GM23248 (cell line): ENCODE results near the gene PLIN5. TPM values are rescaled to one million over a fixed set of nuclear protein-coding genes. Genes with fewer than 3 reads are reported as not detected.

Experiments used
- DNase-seq: peaks from one replicate; pipeline ENCODE4 v3.0.0-alpha.2; 2015
- H2AFZ ChIP-seq: fragments of 200-600 bp; sonication (generic); 2 replicates; pipeline ENCODE4 v1.6.1; 2016; ENCODE audit warnings: antibody characterized with exemption
- H3F3A ChIP-seq: fragments of 200-600 bp; sonication (generic); 2 replicates; pipeline ENCODE4 v1.6.1; 2016; ENCODE audit warnings: mild to moderate bottlenecking, antibody characterized with exemption, mixed run types; ENCODE audit not compliant: insufficient read depth
- H3K27ac ChIP-seq: fragments of 200-600 bp; sonication (generic); 2 replicates; pipeline ENCODE4 v1.5.1; 2016; ENCODE audit warnings: mild to moderate bottlenecking
- H3K27me3 ChIP-seq: fragments of 200-600 bp; sonication (generic); replicated peaks from 2 replicates; pipeline ENCODE4 v1.6.1; 2016; ENCODE audit warnings: mild to moderate bottlenecking; ENCODE audit not compliant: insufficient read depth
- H3K36me3 ChIP-seq: fragments of 200-600 bp; sonication (generic); 2 replicates; pipeline ENCODE4 v1.6.1; 2016; ENCODE audit warnings: low read depth, mild to moderate bottlenecking
- H3K4me1 ChIP-seq: fragments of 200-600 bp; sonication (generic); 2 replicates; pipeline ENCODE4 v1.6.1; 2016; ENCODE audit warnings: mild to moderate bottlenecking; ENCODE audit not compliant: insufficient read depth
- H3K4me2 ChIP-seq: fragments of 200-600 bp; sonication (generic); one replicate; pipeline ENCODE4 v1.6.1; 2016; ENCODE audit warnings: mild to moderate bottlenecking; ENCODE audit not compliant: unreplicated experiment
- H3K4me3 ChIP-seq: fragments of 200-600 bp; sonication (generic); 2 replicates; pipeline ENCODE4 v1.5.1; 2016; ENCODE audit warnings: mild to moderate bottlenecking
- H3K79me2 ChIP-seq: fragments of 200-600 bp; sonication (generic); 2 replicates; pipeline ENCODE4 v1.6.1; 2016; ENCODE audit warnings: mild to moderate bottlenecking; ENCODE audit not compliant: insufficient read depth
- H3K9ac ChIP-seq: fragments of 200-600 bp; sonication (generic); 2 replicates; pipeline ENCODE4 v1.6.1; 2016; ENCODE audit warnings: mild to moderate bottlenecking
- H3K9me2 ChIP-seq: fragments of 200-600 bp; sonication (generic); 2 replicates; pipeline ENCODE4 v1.6.1; 2016; ENCODE audit warnings: mixed run types, mild to moderate bottlenecking, moderate library complexity; ENCODE audit not compliant: insufficient read depth
- H3K9me3 ChIP-seq: fragments of 200-600 bp; sonication (generic); one replicate; pipeline ENCODE4 v1.6.1; 2017; ENCODE audit warnings: low read depth
- H4K20me1 ChIP-seq: fragments of 200-600 bp; sonication (generic); 2 replicates; pipeline ENCODE4 v1.6.0; 2016; ENCODE audit not compliant: insufficient read depth
- EZH2 ChIP-seq: fragments of 200-600 bp; sonication (generic); IDR thresholded peaks from 2 replicates; pipeline ENCODE4 v1.6.1; 2018; ENCODE audit warnings: antibody characterized with exemption, mild to moderate bottlenecking; ENCODE audit not compliant: insufficient read depth, poor library complexity, severe bottlenecking
- EZH2phosphoT487 ChIP-seq: fragments of 200-600 bp; sonication (generic); IDR thresholded peaks from 2 replicates; pipeline ENCODE4 v1.6.1; 2018; ENCODE audit warnings: antibody characterized with exemption, moderate library complexity, mild to moderate bottlenecking, low read depth; ENCODE audit not compliant: insufficient read depth
- WGBS, 2 experiments: methylation state at CpG; one replicate each; pipeline ENCODE4 v1.1.6; 2015 to 2017; ENCODE audit warnings: low lambda C conversion rate in 2 of 2, low coverage in 1 of 2; ENCODE audit errors: missing lambda C conversion rate in 2 of 2; 5-methylcytosine and 5-hydroxymethylcytosine counted together
- in situ Hi-C: fragments of 300-500 bp; cut with MboI; formaldehyde crosslinking; loops from 2 replicates; pipeline ENCODE4 v1.15.0; 2020
- polyA plus RNA-seq: library from polyadenylated mRNA; unstranded; fragments of >200 nt; fragmentation: Nextera tagmentation; extraction: Ambion mirVana; gene quantifications from 2 replicates; pipeline ENCODE4 v1.2.1, GENCODE V29; 2016
- total RNA-seq: library from RNA; depleted of rRNA; stranded (reverse); fragments of >200 nt; shearing (Covaris generic); gene quantifications from 2 replicates; pipeline ENCODE4 v1.2.3, GENCODE V29; 2014

The PLIN5 gene
- total and polyA plus RNA-seq, 2 experiments from 2014 or later: not detected

DNA sequence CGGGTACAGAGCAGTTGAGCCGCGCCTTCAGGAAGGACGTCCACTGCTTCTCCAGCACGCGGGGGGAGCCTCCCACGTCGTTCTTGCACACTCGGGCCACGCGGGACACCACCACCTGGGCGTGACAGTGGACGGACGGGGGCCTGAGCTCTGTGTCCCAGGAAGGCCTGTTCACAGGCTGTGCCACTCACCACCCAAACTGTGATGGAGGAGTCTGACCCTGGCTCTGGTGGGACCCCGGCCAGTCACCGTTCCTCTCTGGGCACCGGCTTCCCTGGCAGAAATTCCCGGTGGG is 17.4 kb upstream of the PLIN5 start:
- Histone ChIP-seq H3K9me2 (no peaks in the 10 kb centered on the region), H3K4me1 (no peaks in the 10 kb centered on the region), H3K27ac (no peak overlapping the region), H3K36me3 (no peaks in the 10 kb centered on the region), H3K27me3 (no peaks in the 10 kb centered on the region; the same call in 1 of the 2 replicates), H3K9ac (no peak overlapping the region), H3K4me3 (no peak overlapping the region), H2AFZ (no peak overlapping the region), H3F3A (no peaks in the 10 kb centered on the region), H3K9me3 (no peaks in the 10 kb centered on the region), H3K4me2 (no peak overlapping the region), H4K20me1 (no peaks in the 10 kb centered on the region), H3K79me2 (no peaks in the 10 kb centered on the region)
- no peak for DNase-seq
- in situ Hi-C loops: no loop called here
- no peak for TF ChIP-seq EZH2phosphoT487
- TF ChIP-seq EZH2: no peak
- 85 to 94% methylated on average over 18 of the region's 18 CpGs for WGBS, 2 experiments

DNA sequence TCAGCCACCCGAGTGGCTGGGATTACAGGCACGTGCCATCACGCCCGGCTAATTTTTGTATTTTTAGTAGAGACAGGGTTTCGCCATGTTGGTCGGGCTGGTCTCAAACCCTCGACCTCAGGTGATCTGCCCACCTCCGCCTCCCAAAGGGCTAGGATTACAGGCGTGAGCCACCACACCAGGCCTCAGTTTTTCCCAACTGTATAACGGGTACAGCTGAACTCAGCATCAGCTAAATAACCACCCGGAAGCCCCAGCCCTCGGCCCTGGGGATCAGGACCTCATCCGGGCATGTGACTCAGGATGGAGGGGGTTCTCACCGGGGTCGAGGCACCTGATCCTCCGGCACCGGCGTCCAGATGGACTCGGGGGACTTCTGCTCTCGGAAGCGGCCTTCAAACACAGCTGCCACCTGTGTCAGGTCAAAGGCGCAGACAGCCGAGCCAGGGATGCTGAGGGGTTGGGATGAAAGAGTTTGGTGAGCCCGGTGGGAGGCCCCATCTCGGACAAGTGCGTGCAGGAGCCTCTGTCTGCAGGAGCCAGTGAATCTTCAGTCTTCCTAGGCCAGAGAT is 15.5 kb upstream of the PLIN5 start:
- Histone ChIP-seq H3K79me2 (no peaks in the 10 kb centered on the region), H3K9ac (no peak overlapping the region), H3K4me1 (no peaks in the 10 kb centered on the region), H3K4me3 (no peak overlapping the region), H3K9me3 (no peaks in the 10 kb centered on the region), H3K27me3 (no peaks in the 10 kb centered on the region; the same call in 1 of the 2 replicates), H3K27ac (no peak overlapping the region), H3K4me2 (no peak overlapping the region), H4K20me1 (no peaks in the 10 kb centered on the region), H3K36me3 (no peaks in the 10 kb centered on the region), H3K9me2 (no peaks in the 10 kb centered on the region), H2AFZ (no peak overlapping the region), H3F3A (no peaks in the 10 kb centered on the region)
- in situ Hi-C loops: no loop called here
- 66 to 68% methylated on average over 26 of the region's 26 CpGs for WGBS, 2 experiments
- TF ChIP-seq EZH2: no peak
- TF ChIP-seq EZH2phosphoT487: no peak
- DNase-seq: no peak

DNA sequence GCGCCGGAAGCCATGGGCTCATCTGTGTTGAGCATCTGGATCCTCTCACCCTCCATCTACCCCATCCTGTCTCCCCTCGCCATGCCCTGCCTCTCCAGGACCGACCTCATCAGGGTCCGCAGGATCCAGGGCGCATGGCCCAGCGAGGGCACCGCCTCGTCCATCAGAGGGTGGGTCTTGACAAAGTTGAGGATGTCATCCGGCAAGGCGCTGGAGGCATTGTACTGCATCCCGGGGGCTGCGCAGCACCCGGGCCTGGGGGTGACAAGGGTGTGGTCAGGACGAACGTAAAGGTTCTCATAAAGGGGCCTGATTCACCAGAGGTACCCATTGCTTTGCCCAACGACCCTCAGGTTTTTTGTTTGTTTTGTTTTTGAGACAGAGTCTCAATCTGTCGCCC is 15.0 kb upstream of the PLIN5 start:
- no peak overlapping the region for H3K27ac ChIP-seq
- no peaks in the 10 kb centered on the region for H3F3A ChIP-seq
- no peaks in the 10 kb centered on the region for H3K36me3 ChIP-seq
- H3K4me2 ChIP-seq: no peak overlapping the region
- no peaks in the 10 kb centered on the region for H3K79me2 ChIP-seq
- H3K9me2 ChIP-seq: no peaks in the 10 kb centered on the region
- 75 to 78% methylated on average over 18 of the region's 18 CpGs for WGBS, 2 experiments
- H4K20me1 ChIP-seq: no peaks in the 10 kb centered on the region
- H3K9me3 ChIP-seq: no peaks in the 10 kb centered on the region
- no peak overlapping the region for H3K9ac ChIP-seq
- no peak overlapping the region for H3K4me3 ChIP-seq
- TF ChIP-seq EZH2: no peak
- TF ChIP-seq EZH2phosphoT487: no peak
- DNase-seq: no peak
- no peak overlapping the region for H2AFZ ChIP-seq
- in situ Hi-C loops: no loop called here
- H3K4me1 ChIP-seq: no peaks in the 10 kb centered on the region
- no peaks in the 10 kb centered on the region; the same call in 1 of the 2 replicates for H3K27me3 ChIP-seq

DNA sequence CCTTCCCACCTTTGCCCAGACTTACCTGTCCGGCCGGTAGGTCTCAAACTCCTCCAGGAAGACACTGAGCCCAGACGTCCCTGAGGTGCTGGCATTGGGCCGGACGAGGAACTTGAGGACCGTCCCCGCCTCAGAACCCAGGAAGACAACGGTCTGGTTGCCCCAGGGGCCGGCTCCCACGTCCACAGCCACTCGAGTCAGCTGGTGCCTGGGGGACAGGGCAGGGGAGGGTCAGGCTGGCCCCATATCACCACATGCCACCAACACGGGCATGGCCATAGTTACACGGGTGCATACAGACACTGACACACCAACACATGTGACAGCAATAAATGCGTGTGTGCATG is 13.2 kb upstream of the PLIN5 start:
- in situ Hi-C loops: no loop called here
- Histone ChIP-seq H3F3A (no peaks in the 10 kb centered on the region), H4K20me1 (no peaks in the 10 kb centered on the region), H3K9me2 (no peaks in the 10 kb centered on the region), H3K79me2 (no peaks in the 10 kb centered on the region), H3K4me2 (no peak overlapping the region), H3K36me3 (no peaks in the 10 kb centered on the region), H3K27ac (no peak overlapping the region), H3K9ac (no peak overlapping the region), H3K4me3 (no peak overlapping the region), H3K27me3 (no peaks in the 10 kb centered on the region; the same call in 1 of the 2 replicates), H3K4me1 (no peaks in the 10 kb centered on the region), H2AFZ (no peak overlapping the region), H3K9me3 (no peaks in the 10 kb centered on the region)
- TF ChIP-seq EZH2 (no peak), EZH2phosphoT487 (no peak)
- no peak for DNase-seq
- 70 to 73% methylated on average over 14 of the region's 14 CpGs for WGBS, 2 experiments
